Measurements from ENCODE around the gene TAF4B. TPM values are rescaled to one million over a fixed set of nuclear protein-coding genes. Genes with fewer than 3 reads are reported as not detected.

The TAF4B gene
- total and polyA plus RNA-seq, 9 of the 15 experiments (the other 6 are each of a cell fraction or from before 2014, with no cell fraction given) = 4.5 to 25.3 (median 20.5) TPM

DNA sequence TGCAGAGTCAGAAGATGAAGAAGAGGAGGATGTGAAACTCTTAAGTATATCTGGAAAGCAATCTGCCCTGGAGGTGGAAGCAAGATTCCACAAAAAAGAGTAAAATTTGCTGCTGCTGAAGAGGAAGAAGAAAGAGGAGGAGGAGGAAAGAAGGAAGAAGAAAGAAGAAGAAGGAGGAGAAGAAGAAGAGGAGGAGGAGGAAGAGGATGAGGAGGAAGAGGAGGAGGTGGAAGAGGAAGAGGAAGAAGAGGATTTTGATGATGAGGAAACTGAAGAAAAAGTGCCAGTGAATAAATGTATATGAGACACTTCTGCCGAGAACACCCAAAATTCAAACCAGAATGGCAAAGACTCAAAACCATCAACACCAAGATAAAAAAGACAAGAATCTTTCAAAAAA lies 20.9 kb upstream of the TAF4B start:
- Histone ChIP-seq H3K4me2 (ENCODE audit: insufficient read depth, low read length) (no peak overlapping the region), H3K27me3 (ENCODE audit: control insufficient read depth in 2 of 2, insufficient read depth in 2 of 2, low read length in 2 of 2) (peaks cover 3 to 17% of the 10 kb centered on the region in 2 experiments; a peak in 4 of 5 replicates), H2AFZ (ENCODE audit: low read depth, low read length) (no peak overlapping the region), H3K9ac (ENCODE audit: insufficient read depth in 1 of 2, low read depth in 2 of 2, low read length in 2 of 2) (no peak overlapping the region), H4K20me1 (replicated peaks; ENCODE audit: control insufficient read depth, insufficient read depth, low read length) (no peaks in the 10 kb centered on the region), H3K27ac (ENCODE audit: extremely low read depth, low read depth, low read length) (no peak overlapping the region), H3K9me1 (ENCODE audit: control insufficient read depth, insufficient read depth, low read length) (no peaks in the 10 kb centered on the region), H3K4me3 (no peak overlapping the region), H3K36me3 (ENCODE audit: control insufficient read depth, insufficient read depth, low read length) (no peaks in the 10 kb centered on the region), H3K4me1 (replicated peaks in 1 of 2; ENCODE audit: control insufficient read depth in 2 of 2, insufficient read depth in 2 of 2, low read length in 2 of 2) (no peaks in the 10 kb centered on the region), H3K79me2 (ENCODE audit: control insufficient read depth, insufficient read depth, low read length) (no peaks in the 10 kb centered on the region), H3K9me3 (replicated peaks; ENCODE audit: control insufficient read depth, insufficient read depth, low read depth, low read length) (no peaks in the 10 kb centered on the region)
- BruUV-seq (replicated peaks) = no TSS peak
- no peak for FAIRE-seq
- POLR2A ChIA-PET = no interaction called here
- ATAC-seq = no peak
- intact Hi-C loops (cut with micrococcal nuclease) (no loop called here), in situ Hi-C loops (cut with MboI) (no loop called here)
- no peak for DNase-seq (ENCODE audit: extremely low read depth in 1 of 4, low spot score in 3 of 4)
- WGBS (ENCODE audit: insufficient coverage, low coverage, missing lambda C conversion rate) = 0% methylated on average over 1 of the region's 1 CpG
- CTCF ChIA-PET (ENCODE audit: low intra/inter-chr PET ratio) = no interaction called here
- TF ChIP-seq LARP7 (IDR thresholded peaks at IDR 0.05) = 0 out of 2 replicates have a peak, but pooled peaks have one; percentile 27
- TF ChIP-seq FOS (IDR thresholded peaks at IDR 0.05; ENCODE audit: extremely low read depth, insufficient read length) = no peak
- 0 out of 2 replicates have a peak, but pooled peaks have one; percentile 22 for TF ChIP-seq OTX1 (CRISPR knock-in tag; IDR thresholded peaks at IDR 0.05)
- TF ChIP-seq PHB2 (IDR thresholded peaks at IDR 0.05; ENCODE audit: low read depth) = peak; percentile 54; the same call in 1 of the 2 replicates
- TF ChIP-seq, protein P1, sequence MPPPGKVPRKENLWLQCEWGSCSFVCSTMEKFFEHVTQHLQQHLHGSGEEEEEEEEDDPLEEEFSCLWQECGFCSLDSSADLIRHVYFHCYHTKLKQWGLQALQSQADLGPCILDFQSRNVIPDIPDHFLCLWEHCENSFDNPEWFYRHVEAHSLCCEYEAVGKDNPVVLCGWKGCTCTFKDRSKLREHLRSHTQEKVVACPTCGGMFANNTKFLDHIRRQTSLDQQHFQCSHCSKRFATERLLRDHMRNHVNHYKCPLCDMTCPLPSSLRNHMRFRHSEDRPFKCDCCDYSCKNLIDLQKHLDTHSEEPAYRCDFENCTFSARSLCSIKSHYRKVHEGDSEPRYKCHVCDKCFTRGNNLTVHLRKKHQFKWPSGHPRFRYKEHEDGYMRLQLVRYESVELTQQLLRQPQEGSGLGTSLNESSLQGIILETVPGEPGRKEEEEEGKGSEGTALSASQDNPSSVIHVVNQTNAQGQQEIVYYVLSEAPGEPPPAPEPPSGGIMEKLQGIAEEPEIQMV (tag; conservative IDR thresholded peaks at IDR 0.05; ENCODE audit: low read depth) = 0 out of 2 replicates have a peak, but pooled peaks have one; percentile 43
- TF ChIP-seq ZBTB26 (CRISPR knock-in tag; IDR thresholded peaks at IDR 0.05) = peak; percentile 48; the same call in 1 of the 2 replicates
- no peak for TF ChIP-seq ZNF253 (CRISPR knock-in tag; conservative IDR thresholded peaks at IDR 0.05)
- TF ChIP-seq ZC3H8 (IDR thresholded peaks at IDR 0.05) = 0 out of 2 replicates have a peak, but pooled peaks have one; percentile 67
- peak; percentile 94 for TF ChIP-seq ZNF512 (tag; IDR thresholded peaks at IDR 0.05)
- no peak for TF ChIP-seq GABPA (tag; conservative IDR thresholded peaks at IDR 0.05; ENCODE audit: low read depth)
